ENCODE measurements around the gene FBXO48. TPM values are rescaled to one million over a fixed set of nuclear protein-coding genes. Genes with fewer than 3 reads are reported as not detected.

Gene FBXO48
- total RNA-seq, 1 donor from 2014 or later = 2.7 TPM

DNA sequence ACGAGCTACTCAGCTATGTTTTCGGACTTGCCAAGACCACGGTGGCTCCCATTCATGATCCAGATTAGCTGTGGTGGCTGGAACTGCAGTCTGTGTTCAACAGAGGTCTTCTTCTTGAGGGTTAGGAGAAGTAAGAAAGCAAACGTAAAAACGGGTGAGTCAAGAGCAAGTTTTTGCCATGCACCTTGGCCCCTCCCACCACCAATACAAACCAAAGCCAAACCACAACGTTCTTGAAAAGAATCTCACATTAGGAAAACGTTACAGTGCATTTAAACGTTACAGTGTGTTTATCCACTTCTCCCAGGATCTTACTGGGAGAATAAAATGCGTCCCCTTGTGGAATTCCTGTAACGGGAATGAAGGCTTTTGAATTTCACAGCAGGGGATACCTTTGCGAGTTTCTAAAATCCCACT, 725 bp downstream of the FBXO48 start:
- Histone ChIP-seq H2AFZ (replicated peaks) (peak overlapping the region; percentile 96), H3K36me3 (no peaks in the 10 kb centered on the region), H3K27ac (no peak overlapping the region), H3K4me1 (peaks cover 14% of the 10 kb centered on the region), H3K4me3 (peak overlapping the region; percentile 82), H3K9me3 (ENCODE audit: low read depth) (no peaks in the 10 kb centered on the region), H3K27me3 (no peaks in the 10 kb centered on the region), H3F3A (ENCODE audit: low read depth) (peaks cover 9% of the 10 kb centered on the region), H3K9ac (peak overlapping the region; percentile 75), H3K79me2 (ENCODE audit: low read depth) (peaks cover 36% of the 10 kb centered on the region), H3K4me2 (peak overlapping the region; percentile 91), H4K20me1 (ENCODE audit: low read depth) (no peaks in the 10 kb centered on the region)
- Mint-ChIP-seq H3K9me3 (no peaks in the 10 kb centered on the region), H3K27me3 (ENCODE audit: insufficient read depth, low read depth) (peaks cover 2% of the 10 kb centered on the region), H3K4me3 (peak overlapping the region; percentile 97), H3K4me1 (peaks cover 15% of the 10 kb centered on the region), H3K27ac (no peak overlapping the region), H3K36me3 (no peaks in the 10 kb centered on the region)
- TF ChIP-seq, protein P1, sequence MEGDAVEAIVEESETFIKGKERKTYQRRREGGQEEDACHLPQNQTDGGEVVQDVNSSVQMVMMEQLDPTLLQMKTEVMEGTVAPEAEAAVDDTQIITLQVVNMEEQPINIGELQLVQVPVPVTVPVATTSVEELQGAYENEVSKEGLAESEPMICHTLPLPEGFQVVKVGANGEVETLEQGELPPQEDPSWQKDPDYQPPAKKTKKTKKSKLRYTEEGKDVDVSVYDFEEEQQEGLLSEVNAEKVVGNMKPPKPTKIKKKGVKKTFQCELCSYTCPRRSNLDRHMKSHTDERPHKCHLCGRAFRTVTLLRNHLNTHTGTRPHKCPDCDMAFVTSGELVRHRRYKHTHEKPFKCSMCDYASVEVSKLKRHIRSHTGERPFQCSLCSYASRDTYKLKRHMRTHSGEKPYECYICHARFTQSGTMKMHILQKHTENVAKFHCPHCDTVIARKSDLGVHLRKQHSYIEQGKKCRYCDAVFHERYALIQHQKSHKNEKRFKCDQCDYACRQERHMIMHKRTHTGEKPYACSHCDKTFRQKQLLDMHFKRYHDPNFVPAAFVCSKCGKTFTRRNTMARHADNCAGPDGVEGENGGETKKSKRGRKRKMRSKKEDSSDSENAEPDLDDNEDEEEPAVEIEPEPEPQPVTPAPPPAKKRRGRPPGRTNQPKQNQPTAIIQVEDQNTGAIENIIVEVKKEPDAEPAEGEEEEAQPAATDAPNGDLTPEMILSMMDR (IDR thresholded peaks at IDR 0.05) = peak; percentile 4
- no peak for TF ChIP-seq EZH2 (IDR thresholded peaks at IDR 0.05)
- no peak for TF ChIP-seq EZH2phosphoT487 (IDR thresholded peaks at IDR 0.05)
- peak; percentile 44 for DNase-seq (ENCODE audit: low spot score)

- Histone ChIP-seq H3K4me1 (peaks cover 14% of the 10 kb centered on the region), H3K27ac (no peak overlapping the region), H3K36me3 (no peaks in the 10 kb centered on the region), H3K4me3 (no peak overlapping the region), H3K79me2 (ENCODE audit: low read depth) (peaks cover 25% of the 10 kb centered on the region), H3K9me3 (ENCODE audit: low read depth) (no peaks in the 10 kb centered on the region), H3K4me2 (no peak overlapping the region), H3F3A (ENCODE audit: low read depth) (peaks cover 9% of the 10 kb centered on the region), H3K27me3 (no peaks in the 10 kb centered on the region), H2AFZ (replicated peaks) (no peak overlapping the region), H3K9ac (no peak overlapping the region), H4K20me1 (ENCODE audit: low read depth) (no peaks in the 10 kb centered on the region)
- H3K4me3 Mint-ChIP-seq = peak overlapping the region; percentile 97
- H3K27ac Mint-ChIP-seq = no peak overlapping the region
- H3K9me3 Mint-ChIP-seq = no peaks in the 10 kb centered on the region
- peaks cover 15% of the 10 kb centered on the region for H3K4me1 Mint-ChIP-seq
- TF ChIP-seq EZH2phosphoT487 (IDR thresholded peaks at IDR 0.05) (no peak), EZH2 (IDR thresholded peaks at IDR 0.05) (no peak)
- TF ChIP-seq, protein P1 (IDR thresholded peaks at IDR 0.05) = no peak
- DNase-seq (ENCODE audit: low spot score) = no peak
- no peaks in the 10 kb centered on the region for H3K36me3 Mint-ChIP-seq
- H3K27me3 Mint-ChIP-seq (ENCODE audit: insufficient read depth, low read depth) = peaks cover 2% of the 10 kb centered on the region
Measured at GRCh38 chr2:68465081-68465916, 1.8 kb downstream of the FBXO48 start.

GRCh38 chr2:68464651-68465050, 2.4 kb downstream of the FBXO48 start:
- H2AFZ ChIP-seq (replicated peaks) = no peak overlapping the region
- no peak overlapping the region for H3K4me2 ChIP-seq
- H3F3A ChIP-seq (ENCODE audit: low read depth) = peaks cover 9% of the 10 kb centered on the region
- no peak overlapping the region for H3K27ac ChIP-seq
- Mint-ChIP-seq H3K27me3 (ENCODE audit: insufficient read depth, low read depth) (peaks cover 2% of the 10 kb centered on the region), H3K9me3 (no peaks in the 10 kb centered on the region), H3K27ac (no peak overlapping the region), H3K4me3 (no peak overlapping the region), H3K36me3 (no peaks in the 10 kb centered on the region), H3K4me1 (peaks cover 15% of the 10 kb centered on the region)
- no peaks in the 10 kb centered on the region for H3K9me3 ChIP-seq (ENCODE audit: low read depth)
- no peak for DNase-seq (ENCODE audit: low spot score)
- H3K4me1 ChIP-seq = peaks cover 14% of the 10 kb centered on the region
- no peak for TF ChIP-seq EZH2 (IDR thresholded peaks at IDR 0.05)
- TF ChIP-seq, protein P1 (IDR thresholded peaks at IDR 0.05) = no peak
- TF ChIP-seq EZH2phosphoT487 (IDR thresholded peaks at IDR 0.05) = no peak
- no peak overlapping the region for H3K9ac ChIP-seq
- no peaks in the 10 kb centered on the region for H4K20me1 ChIP-seq (ENCODE audit: low read depth)
- no peak overlapping the region for H3K4me3 ChIP-seq
- no peaks in the 10 kb centered on the region for H3K36me3 ChIP-seq
- H3K27me3 ChIP-seq = no peaks in the 10 kb centered on the region
- peaks cover 19% of the 10 kb centered on the region for H3K79me2 ChIP-seq (ENCODE audit: low read depth)

Data from neural progenitor cell (in vitro differentiated cells).